Stimulated activated effector memory CD8-positive, alpha-beta T cell treated with anti-CD3 and anti-CD28 coated beads, Interleukin-12 subunit alpha, Interleukin-12 subunit beta, amount 100 ng/mL, for 72 hours (primary cell): ENCODE data around the gene MYADML2.

ENCODE experiments used
- ATAC-seq: fragments of 150-1000 bp; cut with Tn5 transposase; 2 replicates; pipeline ENCODE4 v1.10.0; 2021
- DNase-seq, 2 donors: peaks; one replicate each; pipeline ENCODE4 v3.0.0; 2021 to 2022; ENCODE audit warnings: low spot score in 2 of 2
- H3K27ac Mint-ChIP-seq: one replicate; pipeline ENCODE4 v1.8.0; 2022; ENCODE audit warnings: mild to moderate bottlenecking, mixed read lengths
- H3K36me3 Mint-ChIP-seq: one replicate; pipeline ENCODE4 v1.8.0; 2022; ENCODE audit warnings: mild to moderate bottlenecking, mixed read lengths
- H3K4me1 Mint-ChIP-seq: one replicate; pipeline ENCODE4 v1.8.0; 2022; ENCODE audit warnings: mixed read lengths
- H3K4me3 Mint-ChIP-seq: one replicate; pipeline ENCODE4 v1.8.0; 2022; ENCODE audit warnings: mild to moderate bottlenecking, mixed read lengths
- H3K9me3 Mint-ChIP-seq: one replicate; pipeline ENCODE4 v1.8.0; 2022; ENCODE audit warnings: mixed read lengths

The MYADML2 gene, protein sequence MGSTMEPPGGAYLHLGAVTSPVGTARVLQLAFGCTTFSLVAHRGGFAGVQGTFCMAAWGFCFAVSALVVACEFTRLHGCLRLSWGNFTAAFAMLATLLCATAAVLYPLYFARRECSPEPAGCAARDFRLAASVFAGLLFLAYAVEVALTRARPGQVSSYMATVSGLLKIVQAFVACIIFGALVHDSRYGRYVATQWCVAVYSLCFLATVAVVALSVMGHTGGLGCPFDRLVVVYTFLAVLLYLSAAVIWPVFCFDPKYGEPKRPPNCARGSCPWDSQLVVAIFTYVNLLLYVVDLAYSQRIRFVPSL

GRCh38 chr17:81947189-81947588 is at the start of gene MYADML2:
Gene MYADML2, minus strand, starts transcription at chr17:81947233. Its CDS starts 5,492 bp downstream, at chr17:81941741.
- H3K9me3 Mint-ChIP-seq: no peaks in the 10 kb centered on the region
- H3K27ac Mint-ChIP-seq: no peak within 1 kb of the TSS
- ATAC-seq: no peak
- DNase-seq: no peak
- no peak within 1 kb of the TSS for H3K4me3 Mint-ChIP-seq
- no peaks in the 10 kb centered on the region for H3K36me3 Mint-ChIP-seq
- H3K4me1 Mint-ChIP-seq: no peaks in the 10 kb centered on the region

GRCh38 chr17:81996232-81996756 is 49.3 kb upstream of the MYADML2 start:
- Mint-ChIP-seq H3K9me3 (no peaks in the 10 kb centered on the region), H3K4me3 (no peak overlapping the region), H3K36me3 (peaks cover 7% of the 10 kb centered on the region), H3K4me1 (no peaks in the 10 kb centered on the region), H3K27ac (no peak overlapping the region)
- DNase-seq (no peak), ATAC-seq (no peak)

GRCh38 chr17:81995463-81996231 is 48.6 kb upstream of the MYADML2 start:
- Mint-ChIP-seq H3K4me3 (no peak overlapping the region), H3K27ac (no peak overlapping the region), H3K9me3 (no peaks in the 10 kb centered on the region), H3K36me3 (peaks cover 7% of the 10 kb centered on the region), H3K4me1 (peaks cover 3% of the 10 kb centered on the region)
- ATAC-seq (no peak), DNase-seq (no peak)

GRCh38 chr17:81994593-81995462 is 47.8 kb upstream of the MYADML2 start:
- Mint-ChIP-seq H3K4me1 (peaks cover 7% of the 10 kb centered on the region), H3K27ac (no peak overlapping the region), H3K9me3 (no peaks in the 10 kb centered on the region), H3K36me3 (peaks cover 7% of the 10 kb centered on the region), H3K4me3 (no peak overlapping the region)
- ATAC-seq: no peak
- DNase-seq: no peak

- ATAC-seq (no peak), DNase-seq (no peak)
- Mint-ChIP-seq H3K4me1 (peaks cover 7% of the 10 kb centered on the region), H3K27ac (no peak overlapping the region), H3K9me3 (no peaks in the 10 kb centered on the region), H3K4me3 (no peak overlapping the region), H3K36me3 (peaks cover 7% of the 10 kb centered on the region)
Observed at GRCh38 chr17:81993729-81994592, 46.9 kb upstream of the MYADML2 start.

- no peak overlapping the region for H3K4me3 Mint-ChIP-seq
- DNase-seq (no peak), ATAC-seq (no peak)
- H3K9me3 Mint-ChIP-seq: no peaks in the 10 kb centered on the region
- H3K4me1 Mint-ChIP-seq: peaks cover 7% of the 10 kb centered on the region
- peaks cover 7% of the 10 kb centered on the region for H3K36me3 Mint-ChIP-seq
- no peak overlapping the region for H3K27ac Mint-ChIP-seq
Observed at GRCh38 chr17:81992306-81993102, 45.5 kb upstream of the MYADML2 start.

- DNase-seq: no peak
- H3K27ac Mint-ChIP-seq: no peak overlapping the region
- no peak overlapping the region for H3K4me3 Mint-ChIP-seq
- H3K9me3 Mint-ChIP-seq: no peaks in the 10 kb centered on the region
- H3K4me1 Mint-ChIP-seq: peaks cover 7% of the 10 kb centered on the region
- H3K36me3 Mint-ChIP-seq: peaks cover 7% of the 10 kb centered on the region
- ATAC-seq: no peak
Observed at GRCh38 chr17:81991684-81992305, 44.8 kb upstream of the MYADML2 start.

GRCh38 chr17:81990836-81991683 is 44.0 kb upstream of the MYADML2 start:
- Mint-ChIP-seq H3K36me3 (peaks cover 10% of the 10 kb centered on the region), H3K9me3 (no peaks in the 10 kb centered on the region), H3K4me3 (no peak overlapping the region), H3K4me1 (peaks cover 12% of the 10 kb centered on the region), H3K27ac (peak overlapping the region; percentile 46)
- no peak for DNase-seq
- no peak for ATAC-seq

GRCh38 chr17:81987161-81987770 is 40.2 kb upstream of the MYADML2 start:
- ATAC-seq (no peak), DNase-seq (no peak)
- H3K27ac Mint-ChIP-seq: peak overlapping the region; percentile 29
- no peak overlapping the region for H3K4me3 Mint-ChIP-seq
- peaks cover 35% of the 10 kb centered on the region for H3K36me3 Mint-ChIP-seq
- H3K4me1 Mint-ChIP-seq: peaks cover 18% of the 10 kb centered on the region
- H3K9me3 Mint-ChIP-seq: no peaks in the 10 kb centered on the region

GRCh38 chr17:81986606-81987005 is 39.6 kb upstream of the MYADML2 start:
- ATAC-seq: no peak
- Mint-ChIP-seq H3K4me3 (no peak overlapping the region), H3K4me1 (peaks cover 20% of the 10 kb centered on the region), H3K27ac (no peak overlapping the region), H3K36me3 (peaks cover 38% of the 10 kb centered on the region), H3K9me3 (no peaks in the 10 kb centered on the region)
- DNase-seq: no peak

DNA sequence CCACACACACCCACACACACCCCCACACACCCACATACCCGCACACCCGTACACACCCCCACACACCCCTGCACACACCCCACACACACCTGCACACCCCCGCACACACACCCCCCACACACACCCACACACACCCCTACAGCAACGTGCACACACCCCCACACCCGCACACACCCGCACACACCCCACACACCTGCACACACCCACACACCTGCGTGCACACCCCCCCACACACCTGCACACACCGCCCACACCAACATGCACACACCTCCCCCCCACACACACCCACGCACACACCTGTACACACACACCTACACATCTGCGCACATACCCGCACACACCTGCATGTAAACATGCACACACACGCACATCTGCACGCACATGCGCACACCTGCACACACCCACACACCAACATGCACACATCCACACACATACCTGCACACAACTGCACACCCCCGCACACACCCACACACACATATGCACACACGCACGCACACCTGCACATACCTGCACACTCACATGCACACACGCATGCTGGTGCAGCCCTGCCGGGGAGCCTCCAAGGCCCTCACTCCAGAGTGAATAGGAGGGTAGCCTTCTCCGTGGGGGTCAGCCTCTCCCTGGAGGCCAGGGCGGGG is 37.9 kb upstream of the MYADML2 start:
- ATAC-seq: no peak
- Mint-ChIP-seq H3K36me3 (peaks cover 42% of the 10 kb centered on the region), H3K4me1 (peaks cover 22% of the 10 kb centered on the region), H3K4me3 (no peak overlapping the region), H3K9me3 (no peaks in the 10 kb centered on the region), H3K27ac (no peak overlapping the region)
- DNase-seq: no peak
